ENCODE results near the gene NMS. TPM values are rescaled to one million over a fixed set of nuclear protein-coding genes. Genes with fewer than 3 reads are reported as not detected.
"Not testable (repeated sequence)": the region's sequence is repeated elsewhere in the genome, so short reads cannot be mapped to it uniquely, and the experiment has no call there.

Gene NMS, protein sequence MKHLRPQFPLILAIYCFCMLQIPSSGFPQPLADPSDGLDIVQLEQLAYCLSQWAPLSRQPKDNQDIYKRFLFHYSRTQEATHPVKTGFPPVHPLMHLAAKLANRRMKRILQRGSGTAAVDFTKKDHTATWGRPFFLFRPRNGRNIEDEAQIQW
- polyA plus RNA-seq (ENCODE audit: insufficient read length in 4 of 4), result not detected

DNA sequence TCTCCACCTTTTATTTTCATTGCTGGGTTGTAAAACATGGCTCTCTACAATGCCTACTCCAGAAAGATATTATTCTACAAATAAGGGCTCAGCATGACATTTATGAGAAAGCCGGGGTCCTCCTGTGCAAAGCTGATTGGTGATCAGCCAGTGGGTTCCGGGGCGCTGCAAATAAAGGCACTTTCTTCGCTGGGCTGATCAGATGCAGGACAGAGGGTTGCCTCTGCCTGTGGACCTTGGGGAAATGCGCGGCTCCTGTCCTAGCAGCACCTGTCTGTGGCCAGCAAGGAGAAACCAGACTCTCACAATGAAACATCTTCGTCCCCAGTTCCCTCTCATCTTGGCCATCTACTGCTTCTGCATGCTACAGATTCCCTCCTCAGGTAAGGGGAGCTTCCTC is at the start of gene NMS:
Gene NMS, plus strand, starts transcription at position 301 of the 400 bp plus-strand sequence. Its CDS starts 7 bp downstream, at position 308.
- no peak for DNase-seq (ENCODE audit: low read depth in 4 of 4, low spot score in 3 of 4)

DNA sequence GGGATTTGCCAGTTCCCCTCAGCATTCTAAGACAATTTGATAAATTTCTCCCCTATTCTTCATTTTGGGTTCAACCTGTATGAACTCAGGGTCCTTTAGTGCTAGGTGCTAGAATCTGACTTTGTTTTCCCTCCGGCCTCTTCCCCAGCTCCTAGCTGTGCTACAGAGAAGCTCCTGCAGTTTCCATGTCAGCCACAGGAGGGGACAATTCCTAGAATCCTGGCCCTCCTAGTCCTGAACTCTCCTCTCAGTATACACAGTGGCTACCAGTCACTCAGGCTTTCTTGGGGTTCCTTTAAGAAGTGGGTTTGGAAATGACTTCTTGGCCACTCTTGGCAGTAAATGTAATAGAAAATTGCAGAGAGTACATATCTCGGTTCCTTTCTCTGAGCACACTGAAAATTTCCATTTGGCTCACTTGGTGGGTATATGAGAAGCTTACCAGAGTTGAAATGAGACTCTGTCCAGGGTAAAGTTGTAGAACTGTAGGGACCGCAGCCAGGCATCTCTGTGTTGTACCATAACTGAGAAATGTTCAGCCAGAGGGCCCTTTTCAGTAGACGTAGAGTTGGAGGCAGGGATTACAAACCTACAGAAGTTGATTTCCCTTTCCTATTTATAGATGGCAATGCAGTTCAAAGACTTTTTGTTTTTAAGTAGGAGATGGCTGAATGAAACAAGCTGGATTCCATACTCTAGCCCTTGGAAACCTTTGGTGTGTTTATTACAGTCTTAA is 47.8 kb upstream of the NMS start:
- no peak for DNase-seq (ENCODE audit: low read depth in 4 of 4, low spot score in 3 of 4)

DNA sequence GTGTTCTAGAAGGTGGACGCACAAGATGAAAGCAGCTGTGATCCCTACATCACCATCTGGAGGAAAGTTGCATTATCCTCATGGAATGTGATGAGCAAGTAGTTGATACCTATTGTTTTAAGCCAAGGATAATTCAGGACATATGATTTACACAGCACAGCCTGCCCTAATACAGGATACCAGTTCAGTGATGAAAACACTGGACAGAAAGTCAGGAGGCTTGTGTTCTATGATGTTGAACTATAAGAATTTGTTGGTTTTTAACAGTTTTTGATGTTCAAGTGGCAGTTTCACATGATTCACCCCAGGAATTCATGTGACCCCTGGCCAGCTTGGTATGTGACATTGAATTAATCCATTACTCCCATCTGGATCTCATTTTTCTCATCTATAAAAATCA is 46.7 kb upstream of the NMS start:
- no peak for DNase-seq (ENCODE audit: low read depth in 4 of 4, low spot score in 3 of 4)

DNA sequence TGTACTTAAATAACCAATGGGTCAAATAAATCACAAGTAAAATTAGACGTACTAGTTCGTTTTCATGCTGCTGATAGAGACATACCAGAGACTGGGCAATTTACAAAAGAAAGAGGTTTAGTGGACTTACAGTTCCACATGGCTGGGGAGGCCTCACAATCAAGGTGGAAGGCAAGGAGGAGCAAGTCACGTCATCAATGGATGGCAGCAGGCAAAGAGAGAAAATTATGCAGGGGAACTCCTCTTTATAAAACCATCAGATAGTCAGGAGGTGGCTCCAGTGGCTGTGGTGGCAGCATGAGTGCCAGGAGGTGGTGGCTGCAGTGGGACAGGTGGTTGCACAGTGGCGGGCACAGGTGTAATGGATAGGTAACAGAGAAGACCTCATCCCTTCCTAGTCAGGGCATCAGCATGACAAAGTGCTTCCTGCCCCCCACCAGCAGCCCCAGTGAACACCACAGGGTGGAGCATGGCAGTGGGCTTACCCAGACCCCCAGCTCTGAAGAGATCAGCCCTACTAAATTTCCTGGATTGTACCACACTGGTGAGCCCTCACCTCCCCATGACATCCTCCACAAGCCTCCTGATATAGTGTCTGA is 45.9 kb upstream of the NMS start:
- DNase-seq (ENCODE audit: low read depth in 4 of 4, low spot score in 3 of 4), result no peak

DNA sequence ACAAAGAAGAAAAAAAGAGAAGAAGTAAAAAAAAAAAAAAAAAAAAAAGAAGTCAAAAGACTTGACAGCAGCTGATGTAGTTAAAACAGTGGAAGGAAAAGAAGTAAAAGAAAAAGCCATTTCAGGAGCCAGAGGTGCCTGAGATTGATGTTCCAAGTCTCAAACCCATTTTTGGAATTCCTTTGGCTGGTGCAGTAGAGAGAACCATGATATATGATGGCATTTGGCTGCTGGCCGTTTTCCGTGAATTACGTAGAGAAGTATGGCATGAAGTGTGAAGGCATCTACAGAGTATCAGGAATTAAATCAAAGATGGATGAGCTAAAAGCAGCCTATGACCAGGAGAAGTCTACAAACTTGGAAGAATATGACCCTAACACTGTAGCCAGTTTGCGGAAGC is 45.2 kb upstream of the NMS start:
- no peak for DNase-seq (ENCODE audit: low read depth in 4 of 4, low spot score in 3 of 4)

DNA sequence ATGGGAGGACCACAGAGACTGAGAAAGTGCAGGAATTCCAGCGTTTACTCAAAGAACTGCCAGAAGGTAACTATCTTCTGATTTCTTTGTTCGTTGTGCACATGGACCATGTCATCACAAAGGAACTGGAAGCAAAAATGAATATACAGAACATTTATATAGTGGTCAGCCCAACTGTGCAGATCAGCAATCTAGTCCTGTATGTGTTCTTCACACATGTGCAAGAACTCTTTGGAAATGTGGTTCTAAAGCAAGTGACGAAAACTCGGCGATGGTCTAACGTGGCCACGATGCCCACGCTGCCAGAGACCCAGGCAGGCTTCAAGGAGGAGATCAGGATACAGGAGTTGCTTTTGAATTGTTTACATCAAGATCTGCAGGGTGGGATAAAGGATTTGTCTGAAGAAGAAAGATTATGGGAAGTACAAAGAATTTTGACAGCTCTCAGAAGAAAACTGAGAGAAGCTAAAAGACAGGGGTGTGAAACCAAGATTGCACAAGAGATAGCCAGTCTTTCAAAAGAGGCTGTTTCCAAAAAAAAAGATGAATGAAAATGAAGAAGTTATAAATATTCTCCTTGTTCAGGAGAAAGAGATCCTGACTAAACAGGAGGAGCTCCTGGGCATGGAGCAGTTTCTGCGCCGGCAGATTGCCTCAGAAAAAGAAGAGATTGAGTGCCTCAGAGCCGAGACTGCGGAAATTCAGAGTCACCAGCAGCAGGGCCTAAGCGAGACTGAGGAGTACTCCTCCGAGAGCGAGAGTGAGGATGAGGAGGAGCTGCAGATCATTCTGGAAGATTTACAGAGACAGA is 44.5 kb upstream of the NMS start:
- no peak for DNase-seq (ENCODE audit: low read depth in 4 of 4, low spot score in 3 of 4)

DNA sequence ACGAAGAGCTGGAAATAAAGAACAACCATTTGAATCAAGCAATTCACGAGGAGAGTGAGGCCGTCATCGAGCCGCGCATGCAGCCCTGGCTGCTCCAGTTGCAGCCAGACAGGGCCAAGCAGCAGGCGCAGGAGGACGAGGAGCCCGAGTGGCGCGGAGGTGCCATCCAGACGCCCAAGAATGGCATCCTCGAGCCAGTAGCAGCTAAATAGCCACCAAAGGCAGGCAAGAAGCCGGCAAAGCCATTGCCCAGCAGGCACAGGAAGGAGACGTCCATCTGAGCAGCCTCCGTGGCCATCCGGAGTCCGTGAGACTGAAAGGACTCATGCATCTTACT is 43.9 kb upstream of the NMS start:
- DNase-seq (ENCODE audit: low read depth in 4 of 4, low spot score in 3 of 4), result no peak

DNA sequence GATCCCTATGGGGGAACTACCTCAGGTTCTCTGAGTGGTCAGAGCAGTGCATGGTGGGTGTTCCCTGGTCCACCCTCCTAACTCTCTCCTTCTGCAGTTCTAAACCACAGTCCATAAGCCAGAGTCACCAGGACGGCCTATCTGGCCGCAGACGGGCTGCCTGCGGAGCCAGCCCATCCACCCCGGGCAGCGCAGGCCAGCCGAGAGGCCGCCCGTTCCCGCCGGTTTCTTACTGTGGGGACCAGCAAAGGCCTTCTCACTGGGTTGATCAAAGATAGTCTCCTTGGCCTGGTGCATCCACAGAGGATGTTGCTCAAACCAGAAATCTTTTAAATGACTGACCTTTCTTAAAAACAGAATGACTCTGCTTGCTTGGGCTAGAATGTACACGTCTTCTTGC is 43.2 kb upstream of the NMS start:
- no peak for DNase-seq (ENCODE audit: low read depth in 4 of 4, low spot score in 3 of 4)

DNA sequence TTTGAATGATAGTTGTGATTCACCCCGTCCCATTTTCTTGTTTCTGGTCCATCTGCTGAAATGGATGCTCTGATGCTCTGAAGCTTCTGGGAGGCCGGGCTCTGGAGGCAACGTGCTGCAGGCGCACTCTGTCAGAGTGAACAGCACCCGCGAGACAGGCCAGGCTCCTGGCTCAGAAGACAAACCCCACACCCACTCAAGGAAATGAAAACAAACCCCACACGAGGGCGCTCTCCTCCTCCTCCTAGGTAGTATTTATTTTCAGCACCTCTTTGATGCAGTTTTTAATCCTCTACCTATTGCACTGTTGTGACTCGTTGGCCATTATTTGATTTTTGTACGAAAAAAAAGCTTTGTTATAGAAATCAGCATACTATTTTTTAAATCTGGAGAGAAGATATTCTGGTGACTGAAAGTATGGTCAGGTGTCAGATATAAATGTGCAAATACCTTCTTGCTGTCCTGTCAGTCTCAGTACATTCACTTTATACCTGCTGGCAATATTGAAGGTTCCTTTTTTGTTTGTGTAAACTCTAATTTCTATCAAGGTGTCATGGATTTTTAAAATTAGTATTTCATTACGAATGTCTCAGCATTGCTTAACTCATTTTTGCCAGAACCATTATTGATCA is 42.5 kb upstream of the NMS start:
- no peak for DNase-seq (ENCODE audit: low read depth in 4 of 4, low spot score in 3 of 4)

DNA sequence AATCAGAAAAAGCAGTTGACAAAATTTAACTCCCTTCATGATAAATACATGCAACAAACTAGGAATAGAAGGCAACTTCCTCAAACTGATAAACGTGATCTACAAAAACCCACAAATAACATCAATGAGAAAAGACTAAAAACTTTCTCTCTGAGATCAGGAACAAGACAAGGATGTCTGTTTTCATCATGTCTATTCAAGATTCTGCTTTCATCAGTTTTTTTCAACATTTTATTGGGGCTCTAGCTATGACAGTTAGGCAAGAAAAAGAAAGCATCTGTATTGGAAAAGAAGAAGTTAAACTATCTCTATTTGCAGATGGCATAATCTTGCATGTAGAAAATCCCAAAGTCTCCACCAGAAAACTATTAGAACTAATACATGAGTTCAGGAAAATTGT is 40.6 kb upstream of the NMS start:
- DNase-seq (ENCODE audit: low read depth in 4 of 4, low spot score in 3 of 4), result no peak

DNA sequence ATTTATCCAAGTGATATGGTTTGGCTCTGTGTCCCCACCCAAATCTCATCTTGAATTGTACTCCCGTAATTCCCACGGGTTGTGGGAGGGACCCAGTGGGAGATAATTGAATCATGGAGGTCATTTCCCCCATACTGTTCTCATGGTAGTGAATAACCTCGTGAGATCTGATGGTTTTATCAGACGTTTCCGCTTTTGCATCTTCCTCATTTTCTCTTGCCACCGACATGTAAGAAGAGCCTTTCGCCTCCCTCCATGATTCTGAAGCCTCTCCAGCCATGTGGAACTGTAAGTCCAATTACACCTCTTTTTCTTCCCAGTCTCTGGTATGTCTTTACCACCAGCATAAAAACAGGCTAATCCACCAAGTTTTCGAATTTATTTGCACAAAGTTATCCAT is 32.5 kb upstream of the NMS start:
- no peak for DNase-seq (ENCODE audit: low read depth in 4 of 4, low spot score in 3 of 4)

DNA sequence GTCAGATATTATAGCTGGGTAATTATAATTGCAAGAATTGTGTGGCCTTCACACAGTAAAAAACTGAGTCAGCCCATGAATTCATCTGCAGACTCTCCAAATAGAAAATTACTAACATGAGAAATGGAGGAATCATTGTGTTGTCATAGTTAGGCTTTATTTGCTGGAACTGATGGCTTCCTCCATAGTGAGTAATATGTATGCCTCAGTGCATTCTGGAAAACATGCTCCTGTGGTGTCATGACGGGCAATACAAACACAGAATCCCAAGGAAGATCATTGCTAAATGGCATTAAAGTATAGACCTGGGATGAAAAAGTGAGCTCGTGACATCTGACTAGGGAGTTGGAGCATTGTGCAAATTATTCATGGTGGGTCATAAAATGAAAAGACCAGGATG is 23.6 kb upstream of the NMS start:
- no peak for DNase-seq (ENCODE audit: low read depth in 4 of 4, low spot score in 3 of 4)

DNA sequence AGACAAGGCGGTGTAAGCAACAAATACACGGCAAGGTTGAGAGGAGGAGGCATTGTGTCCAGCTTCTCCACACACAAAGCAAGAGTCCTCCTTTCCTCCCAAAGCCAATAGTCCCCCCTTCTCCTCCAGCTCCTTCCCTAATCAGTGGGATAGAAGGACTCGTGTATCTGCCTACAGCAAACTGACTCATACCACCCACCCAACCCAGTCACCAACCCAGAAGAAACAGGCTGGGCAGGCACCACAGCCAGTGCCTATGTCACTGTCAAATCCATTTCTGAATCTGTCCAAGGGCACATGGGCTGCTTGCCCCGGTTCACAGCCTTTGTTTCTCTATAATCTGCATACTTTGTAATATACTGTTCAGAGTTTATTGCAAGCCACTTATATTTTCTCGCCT is 19.2 kb upstream of the NMS start:
- no peak for DNase-seq (ENCODE audit: low read depth in 4 of 4, low spot score in 3 of 4)

DNA sequence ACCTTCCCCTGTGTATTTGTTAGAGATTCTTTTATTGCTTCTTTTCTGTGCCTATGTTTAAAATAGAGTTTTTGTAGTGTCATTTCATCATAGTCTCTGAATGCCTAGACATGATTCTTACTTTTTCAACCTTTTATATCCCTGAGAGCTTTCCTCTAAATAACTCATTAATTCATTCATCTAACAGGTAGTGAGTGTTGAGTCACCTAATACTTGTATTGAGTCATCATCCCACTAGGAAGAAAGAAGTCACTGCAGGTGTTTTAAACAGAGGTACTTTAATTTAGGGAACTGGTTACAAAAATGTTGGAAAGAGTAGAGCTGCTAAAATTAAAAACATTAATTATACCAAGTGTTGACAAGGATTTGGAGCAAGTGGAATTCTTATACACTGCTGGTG is 18.5 kb upstream of the NMS start:
- no peak for DNase-seq (ENCODE audit: low read depth in 4 of 4, low spot score in 3 of 4)

DNA sequence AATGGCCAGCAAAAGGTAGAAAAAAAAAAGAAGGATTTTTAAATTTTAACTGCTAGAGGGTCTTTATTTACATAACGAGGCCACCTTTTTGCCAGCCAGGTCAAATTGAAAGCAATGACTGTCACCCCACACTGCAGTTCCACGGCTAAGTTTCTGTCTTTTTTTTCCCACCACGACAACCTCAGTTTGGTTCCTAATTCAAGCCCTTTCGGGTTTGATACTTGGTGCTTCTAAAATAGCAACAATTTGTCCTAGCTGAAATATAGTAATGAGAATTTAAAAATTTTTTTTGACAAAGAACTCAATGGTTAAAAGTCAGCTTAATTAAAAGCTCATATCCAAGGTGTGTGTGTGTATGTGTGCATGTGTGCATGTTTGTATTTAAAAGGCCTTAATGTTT is 16.4 kb upstream of the NMS start:
- DNase-seq (ENCODE audit: low read depth in 4 of 4, low spot score in 3 of 4), result no peak

DNA sequence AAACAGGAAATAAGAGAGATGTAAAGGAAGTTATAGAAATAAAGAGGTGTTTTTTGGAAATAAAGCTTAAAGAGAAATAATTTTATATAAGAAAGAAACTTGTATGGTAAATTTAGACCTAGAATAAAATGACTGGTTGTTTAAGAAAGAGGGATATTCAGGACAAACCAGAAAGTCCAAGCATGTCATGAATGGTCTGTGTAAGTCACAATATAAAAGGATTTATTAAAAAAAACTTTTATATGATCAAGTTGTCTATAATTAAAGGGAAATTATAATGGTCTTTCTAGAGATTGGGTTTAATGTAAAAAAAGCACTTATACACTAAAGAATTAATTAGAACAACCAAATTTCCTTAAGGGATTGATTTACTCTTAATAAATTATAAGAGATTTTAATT is 13.9 kb upstream of the NMS start:
- not testable (repeated sequence) for DNase-seq (ENCODE audit: low read depth in 4 of 4, low spot score in 3 of 4)

DNA sequence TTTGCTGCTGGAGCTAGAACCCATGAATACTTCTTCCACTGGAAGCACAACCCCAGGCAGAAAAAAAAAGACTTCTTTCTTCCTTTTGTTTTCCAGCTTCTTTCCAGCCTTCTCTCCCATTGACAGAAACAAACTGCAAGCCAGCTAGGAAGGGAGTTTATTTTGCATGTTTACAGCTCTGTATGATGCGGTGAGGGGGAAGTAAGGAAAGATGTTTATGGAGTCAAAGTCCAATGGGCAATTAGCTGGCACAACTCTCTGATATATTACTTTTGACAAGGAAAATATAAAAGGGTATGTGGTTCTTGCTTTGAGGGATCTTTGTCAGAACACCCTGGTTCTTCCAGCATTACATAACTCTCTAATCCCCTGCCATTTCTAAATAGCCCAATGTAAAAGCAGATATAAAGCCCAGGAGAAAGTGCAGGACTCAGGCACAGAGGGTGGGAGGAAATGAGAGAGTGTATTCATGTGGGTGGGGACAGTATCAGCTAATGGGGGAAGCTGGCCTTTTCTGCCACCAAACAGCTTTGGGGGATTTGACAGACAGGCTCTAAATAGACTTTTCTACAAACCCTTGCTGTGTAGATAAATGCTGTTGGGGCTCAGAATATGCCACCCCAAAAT is 9.3 kb upstream of the NMS start:
- no peak for DNase-seq (ENCODE audit: low read depth in 4 of 4, low spot score in 3 of 4)

DNA sequence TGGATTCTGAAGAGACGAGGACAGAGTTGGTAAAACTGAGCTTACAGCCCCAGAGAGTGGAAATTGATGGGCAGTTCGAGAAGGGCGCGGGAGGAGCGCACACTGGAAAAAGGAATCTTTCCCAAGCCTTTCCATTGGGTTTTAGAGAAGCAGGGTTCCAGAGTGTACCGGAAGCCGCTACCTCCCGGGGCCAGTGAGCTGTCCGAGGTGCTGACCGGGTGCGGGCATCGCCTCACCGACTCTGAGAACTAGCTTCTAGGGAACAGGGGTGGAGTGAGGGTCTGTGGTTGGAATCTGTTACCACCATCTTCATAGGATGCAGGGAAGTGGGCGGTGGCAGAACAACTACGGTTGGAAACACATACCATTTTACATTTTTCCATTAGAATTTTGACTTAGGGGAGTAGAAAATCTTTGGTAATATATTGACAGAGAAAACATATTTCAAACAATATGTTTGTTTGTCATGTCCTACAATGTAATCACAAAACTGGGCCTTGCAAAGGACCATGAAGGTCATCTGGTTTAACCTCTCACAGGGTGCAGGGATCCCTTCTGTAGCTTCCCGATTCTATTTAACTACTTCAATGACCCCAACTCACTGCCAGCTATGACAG is 724 bp downstream of the NMS start:
- peak; percentile 40 to 48 (median 44) for DNase-seq (ENCODE audit: low read depth in 4 of 4, low spot score in 3 of 4)

DNA sequence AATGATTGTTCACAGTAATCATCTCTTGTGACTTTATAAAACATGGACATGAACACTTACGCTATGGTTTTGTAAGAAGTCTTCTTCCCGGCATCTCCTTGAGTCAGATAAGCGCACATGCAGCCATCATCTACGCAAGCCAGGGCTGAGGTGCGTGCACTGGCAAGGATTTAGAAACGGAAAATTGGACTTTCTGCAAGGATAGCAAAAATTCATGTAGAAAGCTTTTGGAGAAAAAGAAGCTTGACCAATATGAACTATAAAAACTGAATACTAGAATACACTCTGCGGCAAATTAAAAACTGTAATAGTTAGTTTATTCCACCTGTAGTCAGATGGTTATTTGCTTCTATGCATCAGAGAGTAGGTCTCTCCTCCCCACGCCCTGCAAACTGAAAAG is 6.3 kb downstream of the NMS start:
- DNase-seq (ENCODE audit: low read depth in 4 of 4, low spot score in 3 of 4), result no peak

DNA sequence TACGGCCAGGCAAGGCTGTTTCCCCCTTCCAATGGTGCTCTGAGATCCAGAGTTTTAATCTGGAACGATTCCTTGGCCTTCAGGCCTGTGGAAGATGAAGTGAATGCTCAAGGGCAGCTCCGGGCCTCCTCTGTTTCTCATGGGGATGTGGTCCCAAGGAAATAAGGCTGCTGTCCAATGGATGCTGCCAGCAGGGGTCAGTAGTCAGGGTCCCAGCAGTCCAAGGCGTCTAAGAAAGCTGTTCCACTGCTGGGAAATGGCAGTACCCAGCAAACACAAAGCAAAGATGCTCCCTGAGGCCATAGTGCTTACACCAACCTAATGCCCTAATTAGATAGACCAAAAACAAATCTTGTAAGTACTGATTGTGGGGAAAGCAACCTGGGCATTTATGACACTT is 12.5 kb downstream of the NMS start:
- DNase-seq (ENCODE audit: low read depth in 4 of 4, low spot score in 3 of 4), result no peak
